IMR-90 (cell line): ENCODE measurements around the gene USO1. TPM values are rescaled to one million over a fixed set of nuclear protein-coding genes. Genes with fewer than 3 reads are reported as not detected.

Experiments
- ATAC-seq: fragments of 200-7000 bp; cut with Tn5 transposase; 2 replicates; pipeline ENCODE4 v1.9.1; 2020; ENCODE audit warnings: low read depth, mild to moderate bottlenecking, moderate library complexity
- BruUV-seq: library from RNA; stranded (reverse); fragments of 400-500 nt; replicated peaks from 2 replicates; lab custom pipeline; 2021; lab: Mats Ljungman, UMichigan
- CTCF ChIA-PET: fragments of 300-600 bp; formaldehyde crosslinking; extraction: SDS; loops from one replicate; lab custom pipeline; 2021; ENCODE audit warnings: antibody characterized with exemption; lab: Yijun Ruan, JAX
- POLR2A ChIA-PET: fragments of 300-600 bp; sonication (Branson Sonifier 250); formaldehyde crosslinking; loops from one replicate; lab custom pipeline; 2022; ENCODE audit warnings: antibody characterized with exemption; ENCODE audit not compliant: unreplicated experiment; lab: Charles Lee
- DNase-seq: peaks from one replicate; pipeline ENCODE4 v3.0.0; 2013
- H2AFZ ChIP-seq: replicated peaks from 2 replicates; pipeline ENCODE3; 2013; ENCODE audit warnings: low read length, mild to moderate bottlenecking; ENCODE audit not compliant: poor library complexity
- H2AK5ac ChIP-seq: 2 replicates; pipeline ENCODE4 v1.6.1; 2013; ENCODE audit warnings: low read depth, low read length, inconsistent platforms
- H2AK9ac ChIP-seq: replicated peaks from 2 replicates; pipeline ENCODE3; 2013; ENCODE audit warnings: mild to moderate bottlenecking, low read depth, low read length, moderate library complexity; ENCODE audit not compliant: poor library complexity
- H2BK120ac ChIP-seq: 2 replicates; pipeline ENCODE4 v1.6.1; 2013; ENCODE audit warnings: low read depth, low read length, inconsistent platforms
- H2BK15ac ChIP-seq: 3 replicates; pipeline ENCODE4 v1.6.1; 2013; ENCODE audit warnings: low read depth, low read length, inconsistent platforms
- H2BK20ac ChIP-seq: 2 replicates; pipeline ENCODE4 v1.6.1; 2013; ENCODE audit warnings: low read depth, mild to moderate bottlenecking, inconsistent platforms, low read length, moderate library complexity
- H2BK5ac ChIP-seq: 2 replicates; pipeline ENCODE4 v1.6.1; 2013; ENCODE audit warnings: mild to moderate bottlenecking, low read depth, low read length, inconsistent platforms; ENCODE audit not compliant: poor library complexity, severe bottlenecking
- H3K14ac ChIP-seq: replicated peaks from 2 replicates; pipeline ENCODE4 v1.6.1; 2013; ENCODE audit warnings: low read depth, low read length, inconsistent platforms
- H3K18ac ChIP-seq: 2 replicates; pipeline ENCODE4 v1.6.1; 2013; ENCODE audit warnings: low read depth, low read length, control low read depth
- H3K23ac ChIP-seq: 2 replicates; pipeline ENCODE4 v1.6.1; 2013; ENCODE audit warnings: low read depth, low read length, inconsistent platforms
- H3K27ac ChIP-seq: 2 replicates; pipeline ENCODE4 v1.5.1; 2013; ENCODE audit warnings: mild to moderate bottlenecking, control low read depth, low read length; ENCODE audit not compliant: insufficient read depth
- H3K27me3 ChIP-seq: 2 replicates; pipeline ENCODE4 v1.6.1; 2013; ENCODE audit warnings: low read length; ENCODE audit not compliant: control insufficient read depth, insufficient read depth
- H3K36me3 ChIP-seq: 2 replicates; pipeline ENCODE4 v1.6.1; 2013; ENCODE audit warnings: low read length, mixed read lengths; ENCODE audit not compliant: control insufficient read depth, insufficient read depth
- H3K4ac ChIP-seq: 2 replicates; pipeline ENCODE4 v1.6.1; 2013; ENCODE audit warnings: low read depth, low read length, inconsistent platforms
- H3K4me1 ChIP-seq: 2 replicates; pipeline ENCODE4 v1.6.1; 2013; ENCODE audit warnings: low read length, mixed read lengths; ENCODE audit not compliant: control insufficient read depth, insufficient read depth
- H3K4me2 ChIP-seq: 2 replicates; pipeline ENCODE4 v1.6.1; 2013; ENCODE audit warnings: low read depth, mild to moderate bottlenecking, control low read depth, low read length, moderate library complexity
- H3K4me3 ChIP-seq: 2 replicates; pipeline ENCODE4 v1.5.1; 2013; ENCODE audit warnings: low read depth, mild to moderate bottlenecking, control low read depth, low read length, moderate library complexity; ENCODE audit not compliant: insufficient read depth
- H3K56ac ChIP-seq: 2 replicates; pipeline ENCODE4 v1.6.1; 2013; ENCODE audit warnings: low read length, inconsistent platforms; ENCODE audit not compliant: insufficient read depth; ENCODE audit errors: extremely low read depth
- H3K79me1 ChIP-seq, 2 experiments: 2 replicates each; pipeline ENCODE4 v1.6.1; 2013; ENCODE audit warnings: low read length in 2 of 2, inconsistent platforms in 1 of 2, low read depth in 1 of 2
- H3K9ac ChIP-seq: 2 replicates; pipeline ENCODE4 v1.6.1; 2013; ENCODE audit warnings: low read depth, low read length, control low read depth
- H3K9me1 ChIP-seq: 2 replicates; pipeline ENCODE4 v1.6.1; 2013; ENCODE audit warnings: low read length, inconsistent platforms; ENCODE audit not compliant: insufficient read depth
- H3K9me3 ChIP-seq: 2 replicates; pipeline ENCODE4 v1.6.1; 2013; ENCODE audit warnings: low read length; ENCODE audit not compliant: control insufficient read depth, insufficient read depth
- H4K20me1 ChIP-seq: 2 replicates; pipeline ENCODE4 v1.6.1; 2013; ENCODE audit warnings: low read length, inconsistent platforms; ENCODE audit not compliant: insufficient read depth
- H4K5ac ChIP-seq: 2 replicates; pipeline ENCODE4 v1.6.1; 2013; ENCODE audit warnings: mild to moderate bottlenecking, low read depth, low read length, control low read depth
- H4K8ac ChIP-seq, 2 experiments: 2 replicates each; pipeline ENCODE4 v1.6.1; 2013; ENCODE audit warnings: low read depth in 2 of 2, low read length in 2 of 2, control low read depth in 1 of 2, inconsistent platforms in 1 of 2
- H4K91ac ChIP-seq: 2 replicates; pipeline ENCODE4 v1.6.1; 2013; ENCODE audit warnings: low read depth, low read length, inconsistent platforms; ENCODE audit not compliant: insufficient read depth
- BHLHE40 ChIP-seq: fragments of 150-350 bp; IDR thresholded peaks from 2 replicates; pipeline ENCODE4 v1.6.1; 2016; ENCODE audit warnings: mild to moderate bottlenecking, low read depth, low read length
- CEBPB ChIP-seq: IDR thresholded peaks from 2 replicates; pipeline ENCODE4 v1.6.1; 2012; ENCODE audit warnings: low read depth, low read length, improper control_type of control experiment
- MAZ ChIP-seq: IDR thresholded peaks from 2 replicates; pipeline ENCODE4 v1.6.1; 2012; ENCODE audit warnings: low read depth, mild to moderate bottlenecking, low read length, improper control_type of control experiment, moderate library complexity, borderline replicate concordance
- MXI1 ChIP-seq: IDR thresholded peaks from 2 replicates; pipeline ENCODE4 v1.6.1; 2012; ENCODE audit warnings: low read depth, mild to moderate bottlenecking, low read length, moderate library complexity, borderline replicate concordance
- POLR2A ChIP-seq: IDR thresholded peaks from 2 replicates; pipeline ENCODE4 v1.6.1; 2012; ENCODE audit warnings: mild to moderate bottlenecking, low read depth, low read length
- RAD21 ChIP-seq: IDR thresholded peaks from 2 replicates; pipeline ENCODE4 v1.6.1; 2012; ENCODE audit warnings: low read length, improper control_type of control experiment
- RCOR1 ChIP-seq: IDR thresholded peaks from 2 replicates; pipeline ENCODE4 v1.6.1; 2012; ENCODE audit warnings: mild to moderate bottlenecking, low read length, improper control_type of control experiment; ENCODE audit not compliant: insufficient replicate concordance
- WGBS, 2 experiments: methylation state at CpG; one replicate each; pipeline versions ENCODE4 v1.1.5 to v1.1.7; 2013; ENCODE audit warnings: missing lambda C conversion rate in 2 of 2; ENCODE audit not compliant: insufficient read length in 1 of 2; ENCODE audit errors: extremely low coverage in 2 of 2; 5-methylcytosine and 5-hydroxymethylcytosine counted together
- dilution Hi-C: fragments of 300-500 bp; cut with HindIII; formaldehyde crosslinking; loops from one replicate; pipeline ENCODE4 v1.14.3; 2018; ENCODE audit warnings: low sequenced_read_pairs; ENCODE audit not compliant: unreplicated experiment
- in situ Hi-C: fragments of 300-500 bp; cut with MboI; formaldehyde crosslinking; loops from 3 replicates; pipeline ENCODE4 v1.14.3; 2019; ENCODE audit warnings: low sequenced_read_pairs, inconsistent platforms, mixed read lengths
- intact Hi-C: fragments of 100-400 bp; cut with micrococcal nuclease; formaldehyde crosslinking; loops from 2 replicates; pipeline ENCODE4 v1.10.0; 2022
- polyA plus RNA-seq, 3 experiments: library from polyadenylated mRNA; depleted of rRNA; stranded (reverse); fragments of >200 nt; gene quantifications; 2 replicates each; pipeline ENCODE4 v1.2.3, GENCODE V29; 2012; ENCODE audit warnings: low replicate concordance in 1 of 3
- total RNA-seq: library from RNA; depleted of rRNA; stranded (reverse); fragments of >200 nt; gene quantifications from 2 replicates; pipeline ENCODE4 v1.2.3, GENCODE V29; 2012

The USO1 gene
- total and polyA plus RNA-seq, 2 of the 4 experiments (the other 2 are of a cell fraction) = 63.7 to 121 TPM

DNA sequence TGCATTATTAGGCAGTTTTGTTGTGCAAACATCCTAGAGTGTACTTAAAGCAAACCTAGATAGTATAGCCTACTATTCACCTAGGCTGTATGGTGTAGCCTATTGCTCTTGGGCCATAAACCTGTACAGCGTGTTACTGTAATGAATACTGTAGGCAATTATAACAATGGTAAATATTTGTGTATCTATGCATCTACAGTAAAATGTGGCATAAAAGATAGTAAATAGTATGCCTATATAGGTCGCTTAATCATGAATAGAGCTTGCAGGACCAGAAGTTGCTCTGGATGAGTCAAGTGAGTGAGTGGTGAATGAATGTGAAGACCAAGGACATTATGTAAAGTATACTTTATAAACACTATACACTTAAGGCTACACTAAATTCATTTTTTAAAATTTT, 16.6 kb downstream of the USO1 start:
- Histone ChIP-seq H2AFZ (no peak overlapping the region), H2BK5ac (no peak overlapping the region), H4K5ac (no peak overlapping the region), H3K9ac (no peak overlapping the region), H3K9me3 (no peaks in the 10 kb centered on the region), H2BK120ac (no peak overlapping the region), H3K4ac (no peak overlapping the region), H4K20me1 (peaks cover 59% of the 10 kb centered on the region), H3K14ac (no peak overlapping the region), H2BK20ac (no peak overlapping the region), H3K4me1 (peaks cover 5% of the 10 kb centered on the region), H3K79me1 (peaks cover 16 to 67% of the 10 kb centered on the region in 2 experiments), H4K8ac (no peak overlapping the region), H2AK9ac (no peak overlapping the region), H3K36me3 (peaks cover 10% of the 10 kb centered on the region), H3K27me3 (no peaks in the 10 kb centered on the region), H3K56ac (no peak overlapping the region), H2AK5ac (no peak overlapping the region), H3K9me1 (peaks cover 6% of the 10 kb centered on the region), H4K91ac (no peak overlapping the region), H3K18ac (no peak overlapping the region), H3K27ac (no peak overlapping the region), H3K4me2 (no peak overlapping the region), H2BK15ac (no peak overlapping the region), H3K4me3 (no peak overlapping the region), H3K23ac (no peak overlapping the region)
- ATAC-seq (no peak), DNase-seq (peak; percentile 35)
- in situ Hi-C loops = no loop called here
- POLR2A ChIA-PET = no interaction called here
- TF ChIP-seq MXI1 (no peak), RAD21 (no peak), MAZ (no peak), CEBPB (no peak), POLR2A (no peak), BHLHE40 (no peak), RCOR1 (no peak)
- BruUV-seq = no TSS peak
- WGBS, 2 experiments = no CpG with 5 or more reads among the region's 2 CpGs
- CTCF ChIA-PET = interaction anchor here (0.6 to 1.6 kb wide), 2 partner anchors 17 to 1233 kb away, joined by 3 to 10 read pairs; partner anchors contain the start of gene USO1
- intact Hi-C loops = no loop called here
- dilution Hi-C loops = no loop called here
